Keratinocyte (primary cell): ENCODE data around the gene TMEM163. TPM values are rescaled to one million over a fixed set of nuclear protein-coding genes. Genes with fewer than 3 reads are reported as not detected.
A peak's percentile ranks its signal among the peaks of the same experiment; 100 is the strongest.

Experiments
- DNase-seq: peaks from one replicate; pipeline ENCODE4 v3.0.0-alpha.2; 2011; ENCODE audit warnings: low read depth, missing footprints, low spot score
- FAIRE-seq: peaks from 2 replicates; lab custom pipeline; 2011; peaks lifted over from hg19 to GRCh38; lab: Jason Lieb, UNC
- H2AFZ ChIP-seq: 2 replicates; pipeline ENCODE4 v1.6.0; 2012; ENCODE audit warnings: low read length, control low read depth, inconsistent platforms; ENCODE audit not compliant: control insufficient read depth
- H3K27ac ChIP-seq: 2 replicates; pipeline ENCODE4 v1.5.1; 2011; ENCODE audit warnings: low read length; ENCODE audit not compliant: control insufficient read depth, insufficient read depth
- H3K27me3 ChIP-seq: 3 replicates; pipeline ENCODE4 v1.6.0; 2011; ENCODE audit warnings: low read length; ENCODE audit not compliant: control insufficient read depth, insufficient read depth; ENCODE audit errors: extremely low read depth
- H3K36me3 ChIP-seq, 2 experiments: 2 replicates in 1 of 2; 3 replicates in 1 of 2; pipeline ENCODE4 v1.5.1; 2011; ENCODE audit warnings: low read length in 2 of 2, mild to moderate bottlenecking in 1 of 2; ENCODE audit not compliant: control insufficient read depth in 2 of 2, insufficient read depth in 2 of 2; ENCODE audit errors: extremely low read depth in 1 of 2
- H3K4me1 ChIP-seq: 3 replicates; pipeline ENCODE4 v1.5.1; 2011; ENCODE audit warnings: low read length; ENCODE audit not compliant: control insufficient read depth, insufficient read depth; ENCODE audit errors: extremely low read depth
- H3K4me2 ChIP-seq: 3 replicates; pipeline ENCODE4 v1.6.0; 2011; ENCODE audit warnings: low read depth, low read length; ENCODE audit not compliant: control insufficient read depth, insufficient read depth; ENCODE audit errors: extremely low read depth
- H3K4me3 ChIP-seq, 3 experiments: fragments of 200-600 bp in 1 of 3; sonication (generic) in 1 of 3; 2 replicates in 2 of 3; 3 replicates in 1 of 3; pipeline ENCODE4 v1.5.1; 2011 to 2016; ENCODE audit warnings: low read length in 3 of 3, mild to moderate bottlenecking in 3 of 3, control low read depth in 2 of 3, inconsistent platforms in 1 of 3, low read depth in 1 of 3, mixed read lengths in 1 of 3, mixed run types in 1 of 3, moderate library complexity in 1 of 3; ENCODE audit not compliant: control insufficient read depth in 2 of 3, insufficient read depth in 2 of 3; ENCODE audit errors: extremely low read depth in 1 of 3
- H3K79me2 ChIP-seq: 2 replicates; pipeline ENCODE4 v1.6.0; 2012; ENCODE audit warnings: low read length; ENCODE audit not compliant: control insufficient read depth, insufficient read depth
- H3K9ac ChIP-seq: 3 replicates; pipeline ENCODE4 v1.6.0; 2011; ENCODE audit warnings: low read length; ENCODE audit not compliant: control insufficient read depth, insufficient read depth; ENCODE audit errors: extremely low read depth
- H3K9me1 ChIP-seq: 3 replicates; pipeline ENCODE4 v1.6.0; 2011; ENCODE audit warnings: low read length; ENCODE audit not compliant: control insufficient read depth, insufficient read depth; ENCODE audit errors: extremely low read depth
- H3K9me3 ChIP-seq: 2 replicates; pipeline ENCODE4 v1.5.1; 2012; ENCODE audit warnings: low read depth, low read length; ENCODE audit not compliant: control insufficient read depth
- H4K20me1 ChIP-seq: 3 replicates; pipeline ENCODE4 v1.6.0; 2011; ENCODE audit warnings: low read length; ENCODE audit not compliant: control insufficient read depth, insufficient read depth; ENCODE audit errors: extremely low read depth
- CTCF ChIP-seq, 3 experiments: IDR thresholded peaks in 1 of 3; conservative IDR thresholded peaks in 1 of 3; optimal IDR thresholded peaks in 1 of 3; 2 replicates in 2 of 3; 3 replicates in 1 of 3; pipeline versions ENCODE3 to v1.5.1; 2011; ENCODE audit warnings: low read length in 3 of 3, mild to moderate bottlenecking in 3 of 3, moderate library complexity in 2 of 3, control low read depth in 1 of 3, inconsistent platforms in 1 of 3; ENCODE audit not compliant: insufficient read depth in 2 of 3; ENCODE audit errors: extremely low read depth in 1 of 3
- EZH2 ChIP-seq: IDR thresholded peaks from one replicate; pipeline ENCODE4 v1.6.1; 2012; ENCODE audit warnings: inconsistent platforms, mild to moderate bottlenecking, low read length, moderate library complexity
- dilution Hi-C: fragments of 300-500 bp; cut with MboI; formaldehyde crosslinking; loops from one replicate; pipeline ENCODE4 v1.7.0; 2020; ENCODE audit warnings: low sequenced_read_pairs; ENCODE audit not compliant: extremely low pct_ligation_motif_present
- polyA plus RNA-seq, 5 experiments: library from polyadenylated mRNA; depleted of rRNA in 3 of 5; stranded (reverse) in 3 of 5; stranded (forward) in 1 of 5; unstranded in 1 of 5; fragments of >200 nt; gene quantifications; 1 replicate in 1 of 5; 2 replicates in 3 of 5; 3 replicates in 1 of 5; pipeline versions ENCODE4 v1.2.1 to v1.2.3, GENCODE V29; 2011 to 2012; ENCODE audit warnings: missing spikeins in 2 of 5, low read depth in 1 of 5, low replicate concordance in 1 of 5

The TMEM163 gene
- polyA plus RNA-seq, 1 donor (not counting 4 experiments of a cell fraction or from before 2014, with no cell fraction given) = not detected

DNA sequence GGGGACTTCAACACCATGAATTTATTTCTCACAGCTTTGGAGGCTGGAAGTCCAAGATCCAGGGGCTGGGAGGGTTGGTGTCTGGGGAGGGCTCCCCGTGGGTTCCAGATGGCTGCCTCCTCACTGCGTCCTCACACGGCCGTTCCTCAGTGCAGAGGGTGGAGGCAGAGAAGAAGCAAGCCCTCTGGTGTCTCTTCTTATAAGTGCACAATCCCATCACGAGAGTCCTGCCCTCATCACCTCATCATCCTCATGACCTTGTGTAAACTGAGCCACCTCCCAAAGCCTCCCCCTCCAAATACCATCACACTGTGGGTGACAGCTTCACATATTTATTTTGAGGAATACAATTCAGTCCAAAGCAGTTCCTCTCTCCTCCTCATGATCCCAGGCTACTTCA is 26.3 kb downstream of the TMEM163 start:
- Histone ChIP-seq H3K4me1 (no peaks in the 10 kb centered on the region), H3K9me3 (no peaks in the 10 kb centered on the region), H3K36me3 (no peaks in the 10 kb centered on the region), H3K4me3 (no peak overlapping the region), H2AFZ (no peak overlapping the region), H3K79me2 (no peaks in the 10 kb centered on the region), H4K20me1 (no peaks in the 10 kb centered on the region), H3K9me1 (no peaks in the 10 kb centered on the region), H3K27ac (no peak overlapping the region), H3K9ac (no peak overlapping the region), H3K27me3 (no peaks in the 10 kb centered on the region), H3K4me2 (no peak overlapping the region)
- FAIRE-seq = no peak
- TF ChIP-seq EZH2 (no peak), CTCF (optimal IDR thresholded peaks at IDR 0.05 in 1 of 3, IDR thresholded peaks at IDR 0.05 in 1 of 3, conservative IDR thresholded peaks at IDR 0.05 in 1 of 3; ENCODE audit: extremely low read depth in 1 of 3, insufficient read depth in 2 of 3, low read length in 3 of 3) (peak in 1 of 3 experiments; percentile 0)
- dilution Hi-C loops = no loop called here
- DNase-seq = no peak

DNA sequence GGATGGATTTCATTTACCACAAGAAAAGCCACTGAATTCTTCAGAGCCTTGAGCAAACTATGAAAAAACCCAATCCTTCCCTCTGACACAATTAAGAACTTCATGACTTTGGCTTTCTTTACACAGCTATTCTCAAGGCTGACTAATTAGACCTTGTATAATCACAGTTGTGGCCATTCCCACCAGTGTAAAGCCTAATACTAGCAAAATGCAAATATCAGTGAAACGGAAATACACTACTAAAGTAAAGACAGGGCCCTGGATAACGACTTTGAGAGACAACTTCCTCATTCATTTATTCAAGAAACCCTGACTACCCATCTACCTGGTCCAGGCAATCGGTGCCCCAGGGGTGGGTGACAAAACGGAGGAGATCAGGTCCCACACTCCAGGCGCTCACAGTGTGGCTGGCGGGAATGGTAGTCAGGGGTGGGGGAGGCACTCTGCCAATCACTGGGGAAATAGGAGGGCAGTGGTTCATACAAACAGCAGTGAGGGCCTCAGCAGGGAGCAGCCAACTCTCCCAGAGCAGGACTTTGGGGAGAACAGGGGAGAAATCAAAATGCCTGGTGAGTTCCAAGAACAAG is 28.1 kb downstream of the TMEM163 start:
- Histone ChIP-seq H3K9me1 (no peaks in the 10 kb centered on the region), H3K27ac (no peak overlapping the region), H3K79me2 (no peaks in the 10 kb centered on the region), H3K4me1 (no peaks in the 10 kb centered on the region), H3K9me3 (no peaks in the 10 kb centered on the region), H3K36me3 (no peaks in the 10 kb centered on the region), H3K4me3 (no peak overlapping the region), H3K27me3 (no peaks in the 10 kb centered on the region), H2AFZ (no peak overlapping the region), H4K20me1 (no peaks in the 10 kb centered on the region), H3K9ac (no peak overlapping the region), H3K4me2 (no peak overlapping the region)
- FAIRE-seq (no peak), DNase-seq (no peak)
- dilution Hi-C loops = no loop called here
- no peak for TF ChIP-seq CTCF (optimal IDR thresholded peaks at IDR 0.05 in 1 of 3, IDR thresholded peaks at IDR 0.05 in 1 of 3, conservative IDR thresholded peaks at IDR 0.05 in 1 of 3; ENCODE audit: extremely low read depth in 1 of 3, insufficient read depth in 2 of 3, low read length in 3 of 3)
- TF ChIP-seq EZH2 = no peak
